Tibial nerve (tissue), 4 donors: ENCODE results near the gene GMPR2. TPM values are rescaled to one million over a fixed set of nuclear protein-coding genes. Genes with fewer than 3 reads are reported as not detected.

Source experiments
- DNase-seq, 2 donors: peaks; one replicate each; pipeline ENCODE4 v3.0.0-alpha.2; 2019; ENCODE audit warnings: low spot score in 2 of 2
- H3K27ac ChIP-seq, 4 donors: fragments of 200-600 bp; sonication (generic) in 3 of 4; one replicate each; pipeline ENCODE4 v1.5.1; 2017 to 2019; ENCODE audit warnings: mild to moderate bottlenecking in 1 of 4
- H3K27me3 ChIP-seq, 2 donors: fragments of 200-600 bp; sonication (generic) in 1 of 2; one replicate each; pipeline versions ENCODE4 v1.5.1 to v1.6.0; 2017 to 2019
- H3K36me3 ChIP-seq, 3 donors: fragments of 200-600 bp; sonication (generic); one replicate each; pipeline ENCODE4 v1.5.1; 2018 to 2019
- H3K4me1 ChIP-seq, 4 donors: fragments of 200-600 bp; sonication (generic) in 3 of 4; one replicate each; pipeline ENCODE4 v1.5.1; 2017 to 2019
- H3K4me3 ChIP-seq, 4 donors: fragments of 200-600 bp; sonication (generic) in 3 of 4; one replicate each; pipeline ENCODE4 v1.5.1; 2017 to 2019; ENCODE audit warnings: mild to moderate bottlenecking in 1 of 4, moderate library complexity in 1 of 4
- H3K9me3 ChIP-seq, 4 donors: fragments of 200-600 bp; sonication (generic) in 3 of 4; one replicate each; pipeline ENCODE4 v1.5.1; 2017 to 2019
- EP300 ChIP-seq, 2 donors: sonication (generic); formaldehyde crosslinking; IDR thresholded peaks; one replicate each; pipeline ENCODE4 v1.6.1; 2017; ENCODE audit warnings: antibody characterized with exemption in 2 of 2, mild to moderate bottlenecking in 1 of 2
- POLR2A ChIP-seq, 2 donors: fragments of 450-650 bp; IDR thresholded peaks; one replicate each; pipeline ENCODE4 v1.6.1; 2017; ENCODE audit warnings: antibody characterized with exemption in 2 of 2, mild to moderate bottlenecking in 2 of 2, moderate library complexity in 2 of 2
- WGBS, 2 donors: methylation state at CpG; one replicate each; pipeline ENCODE4 v1.1.5; 2018; 5-methylcytosine and 5-hydroxymethylcytosine counted together
- total RNA-seq, 4 donors: library from RNA; depleted of rRNA; stranded (reverse); fragments of >200 nt; gene quantifications; one replicate each; pipeline ENCODE4 v1.1.0, GENCODE V29; 2016
- TF ChIP-seq, protein P1 (sequence below), 5 experiments: fragments of 200-600 bp in 3 of 5; fragments of 450-650 bp in 2 of 5; sonication (generic) in 3 of 5; IDR thresholded peaks; one replicate each; pipeline ENCODE4 v1.5.1; 2016 to 2019; ENCODE audit warnings: antibody characterized with exemption in 5 of 5, mild to moderate bottlenecking in 3 of 5, moderate library complexity in 2 of 5

The GMPR2 gene
- total RNA-seq, 4 donors from 2014 or later, result 46.5 to 63.4 (median 57.2) TPM

DNA sequence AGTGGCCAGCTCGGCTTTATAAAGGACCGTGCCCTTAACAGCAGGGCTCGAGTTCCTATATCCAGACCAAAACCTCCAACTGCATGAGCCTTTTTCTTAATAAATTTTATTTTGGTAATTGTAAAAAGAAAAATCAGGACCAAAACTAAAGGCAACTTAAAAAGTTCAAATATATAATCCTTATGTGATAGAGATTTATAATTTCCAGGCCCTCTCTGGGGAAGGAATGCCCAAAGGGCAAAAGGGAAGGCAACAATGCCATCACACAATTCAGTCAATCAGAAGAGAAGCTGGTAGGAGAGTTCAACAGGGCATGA lies 43.7 kb upstream of the GMPR2 start:
- WGBS, 2 donors, result 0 to 4% methylated on average over 3 of the region's 3 CpGs
- H3K27me3 ChIP-seq, result no peaks in the 10 kb centered on the region
- no peaks in the 10 kb centered on the region for H3K9me3 ChIP-seq
- H3K36me3 ChIP-seq, result peaks cover 0 to 66% (median under 1%) of the 10 kb centered on the region in 3 donors
- no peak for DNase-seq
- H3K4me1 ChIP-seq, result peaks cover 0 to 40% (median 12%) of the 10 kb centered on the region in 4 donors
- peak overlapping the region in 2 of 4 donors; percentile 75 to 86 for H3K4me3 ChIP-seq
- no peak for TF ChIP-seq POLR2A (IDR thresholded peaks at IDR 0.05)
- TF ChIP-seq EP300 (IDR thresholded peaks at IDR 0.05), result no peak
- TF ChIP-seq, protein P1, sequence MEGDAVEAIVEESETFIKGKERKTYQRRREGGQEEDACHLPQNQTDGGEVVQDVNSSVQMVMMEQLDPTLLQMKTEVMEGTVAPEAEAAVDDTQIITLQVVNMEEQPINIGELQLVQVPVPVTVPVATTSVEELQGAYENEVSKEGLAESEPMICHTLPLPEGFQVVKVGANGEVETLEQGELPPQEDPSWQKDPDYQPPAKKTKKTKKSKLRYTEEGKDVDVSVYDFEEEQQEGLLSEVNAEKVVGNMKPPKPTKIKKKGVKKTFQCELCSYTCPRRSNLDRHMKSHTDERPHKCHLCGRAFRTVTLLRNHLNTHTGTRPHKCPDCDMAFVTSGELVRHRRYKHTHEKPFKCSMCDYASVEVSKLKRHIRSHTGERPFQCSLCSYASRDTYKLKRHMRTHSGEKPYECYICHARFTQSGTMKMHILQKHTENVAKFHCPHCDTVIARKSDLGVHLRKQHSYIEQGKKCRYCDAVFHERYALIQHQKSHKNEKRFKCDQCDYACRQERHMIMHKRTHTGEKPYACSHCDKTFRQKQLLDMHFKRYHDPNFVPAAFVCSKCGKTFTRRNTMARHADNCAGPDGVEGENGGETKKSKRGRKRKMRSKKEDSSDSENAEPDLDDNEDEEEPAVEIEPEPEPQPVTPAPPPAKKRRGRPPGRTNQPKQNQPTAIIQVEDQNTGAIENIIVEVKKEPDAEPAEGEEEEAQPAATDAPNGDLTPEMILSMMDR (IDR thresholded peaks at IDR 0.05), result no peak
- H3K27ac ChIP-seq, result peak overlapping the region in 2 of 4 donors; percentile 37 to 87

DNA sequence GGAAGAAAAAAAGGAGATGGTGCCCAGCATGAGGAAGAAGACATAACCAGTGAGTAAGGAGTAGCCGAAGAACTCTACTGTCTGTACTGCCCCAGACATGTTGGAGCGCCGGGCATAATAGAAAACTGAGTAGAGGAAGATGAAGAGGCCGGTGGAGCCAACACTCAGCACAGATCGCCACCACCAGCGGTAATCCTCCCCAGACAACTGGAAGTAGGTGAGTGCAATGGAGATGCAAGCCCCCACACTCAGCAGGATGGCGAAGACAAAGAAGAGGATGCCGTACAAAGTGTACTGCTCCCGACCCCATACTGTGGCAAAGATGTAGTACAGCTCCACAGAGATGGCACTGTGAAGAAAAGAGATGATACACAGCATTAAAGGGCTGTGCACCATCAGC lies 43.3 kb upstream of the GMPR2 start:
- TF ChIP-seq EP300 (IDR thresholded peaks at IDR 0.05) (no peak), POLR2A (IDR thresholded peaks at IDR 0.05) (no peak)
- TF ChIP-seq, protein P1 (IDR thresholded peaks at IDR 0.05), result no peak
- Histone ChIP-seq H3K27ac (peak overlapping the region in 1 of 4 donors; percentile 87), H3K4me1 (peaks cover 0 to 44% (median 14%) of the 10 kb centered on the region in 4 donors), H3K9me3 (no peaks in the 10 kb centered on the region), H3K4me3 (no peak overlapping the region), H3K36me3 (peaks cover 0 to 62% (median 0%) of the 10 kb centered on the region in 3 donors), H3K27me3 (no peaks in the 10 kb centered on the region)
- no peak for DNase-seq
- 88% methylated on average over 9 of the region's 9 CpGs for WGBS, 2 donors

DNA sequence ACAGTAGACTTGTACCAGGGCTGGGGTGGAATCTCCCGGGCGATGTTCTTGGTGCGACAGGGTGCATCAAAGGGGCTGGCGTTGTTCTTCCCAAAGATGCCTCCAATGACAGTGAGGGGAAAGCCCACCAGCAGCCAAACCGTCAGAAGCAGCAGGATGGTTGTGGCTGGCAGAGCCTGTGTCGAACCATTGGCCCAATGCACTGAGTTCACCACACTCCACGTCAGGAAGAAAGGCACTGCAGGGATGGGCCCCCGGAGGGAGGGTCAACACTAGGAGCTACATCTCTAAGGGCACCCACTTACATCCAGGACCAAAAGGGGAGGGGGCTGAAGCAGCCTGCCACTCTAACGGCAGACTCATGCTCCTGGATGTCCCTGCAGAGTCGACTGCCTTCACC lies 42.3 kb upstream of the GMPR2 start:
- DNase-seq, result no peak
- WGBS, 2 donors, result 80 to 88% methylated on average over 10 of the region's 10 CpGs
- Histone ChIP-seq H3K4me3 (no peak overlapping the region), H3K9me3 (no peaks in the 10 kb centered on the region), H3K27me3 (no peaks in the 10 kb centered on the region), H3K27ac (no peak overlapping the region), H3K36me3 (peaks cover 0 to 52% (median 0%) of the 10 kb centered on the region in 3 donors), H3K4me1 (peaks cover 0 to 50% (median 17%) of the 10 kb centered on the region in 4 donors)
- no peak for TF ChIP-seq POLR2A (IDR thresholded peaks at IDR 0.05)
- TF ChIP-seq, protein P1 (IDR thresholded peaks at IDR 0.05), result no peak
- TF ChIP-seq EP300 (IDR thresholded peaks at IDR 0.05), result no peak

DNA sequence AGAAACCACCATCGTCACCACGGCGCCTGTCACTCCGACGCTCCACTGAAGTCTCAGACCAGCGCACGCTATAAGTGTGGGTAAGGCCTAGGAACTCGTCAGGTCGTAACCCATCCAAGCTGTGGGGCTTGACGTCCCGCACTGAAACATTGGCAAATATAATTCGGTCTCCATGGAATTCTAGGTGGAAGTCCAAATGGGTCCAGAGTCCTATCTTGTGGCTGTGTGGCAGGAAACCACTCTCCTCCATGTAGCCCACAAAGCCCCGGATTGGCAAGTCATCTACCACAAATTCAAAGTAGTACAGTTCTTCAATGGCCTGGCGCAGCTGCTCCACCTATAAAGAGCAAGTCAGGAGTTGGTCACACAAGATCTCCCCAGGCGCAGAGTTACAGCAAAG lies 39.8 kb upstream of the GMPR2 start:
- DNase-seq, result no peak
- 90 to 95% methylated on average over 15 of the region's 15 CpGs for WGBS, 2 donors
- peaks cover 0 to 36% (median 0%) of the 10 kb centered on the region in 3 donors for H3K36me3 ChIP-seq
- no peak overlapping the region for H3K27ac ChIP-seq
- H3K9me3 ChIP-seq, result no peaks in the 10 kb centered on the region
- no peak for TF ChIP-seq EP300 (IDR thresholded peaks at IDR 0.05)
- TF ChIP-seq, protein P1 (IDR thresholded peaks at IDR 0.05), result no peak
- H3K27me3 ChIP-seq, result no peaks in the 10 kb centered on the region
- H3K4me3 ChIP-seq, result no peak overlapping the region
- peaks cover 0 to 57% (median 23%) of the 10 kb centered on the region in 4 donors for H3K4me1 ChIP-seq

DNA sequence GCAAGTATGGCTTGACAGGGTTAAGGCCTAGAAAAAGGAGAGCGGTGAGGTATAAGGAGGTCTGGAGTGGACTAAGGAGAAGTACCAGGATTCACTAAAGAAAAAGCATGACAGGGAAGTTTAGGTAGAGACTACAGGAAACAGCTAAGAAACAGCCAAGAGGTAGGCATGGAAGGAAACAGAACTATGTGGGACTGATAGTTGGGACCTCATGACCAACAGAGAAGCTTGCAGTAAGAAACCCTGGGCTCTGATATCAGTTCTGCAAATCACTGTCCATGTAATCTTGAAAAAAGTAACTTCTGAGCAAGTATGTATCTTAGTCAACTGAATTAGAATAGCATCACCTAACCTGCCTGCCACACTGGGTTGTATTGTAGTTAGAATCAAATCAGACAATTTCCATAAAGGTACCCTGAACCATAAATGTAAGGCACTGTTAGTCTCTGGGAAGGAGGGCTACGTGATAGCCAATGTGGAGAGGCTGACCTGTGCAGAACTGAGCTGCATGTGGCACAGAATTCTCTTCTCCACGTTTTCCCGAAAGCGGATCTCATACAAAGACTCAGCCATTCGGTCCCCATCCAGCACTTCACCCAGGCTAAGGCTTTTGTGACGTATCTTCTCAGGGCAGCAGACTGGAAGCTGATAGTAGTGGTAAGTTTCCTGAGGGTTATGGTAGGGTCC lies 38.4 kb upstream of the GMPR2 start:
- H3K4me3 ChIP-seq, result peak overlapping the region; percentile 92 to 98 (median 96)
- peaks cover 0 to 56% (median 18%) of the 10 kb centered on the region in 4 donors for H3K4me1 ChIP-seq

More for the DNA sequence above, 38.4 kb upstream of the GMPR2 start:
- TF ChIP-seq EP300 (IDR thresholded peaks at IDR 0.05) (no peak), POLR2A (IDR thresholded peaks at IDR 0.05) (no peak)
- TF ChIP-seq, protein P1 (IDR thresholded peaks at IDR 0.05), result no peak
- 64 to 70% methylated on average over 7 of the region's 7 CpGs for WGBS, 2 donors
- H3K9me3 ChIP-seq, result no peaks in the 10 kb centered on the region
- DNase-seq, result no peak
- no peaks in the 10 kb centered on the region for H3K27me3 ChIP-seq
- peaks cover 0 to 36% (median 0%) of the 10 kb centered on the region in 3 donors for H3K36me3 ChIP-seq
- H3K27ac ChIP-seq, result peak overlapping the region; percentile 96 to 99 (median 98)
